ENCODE measurements around the gene NXPH1.

DNA sequence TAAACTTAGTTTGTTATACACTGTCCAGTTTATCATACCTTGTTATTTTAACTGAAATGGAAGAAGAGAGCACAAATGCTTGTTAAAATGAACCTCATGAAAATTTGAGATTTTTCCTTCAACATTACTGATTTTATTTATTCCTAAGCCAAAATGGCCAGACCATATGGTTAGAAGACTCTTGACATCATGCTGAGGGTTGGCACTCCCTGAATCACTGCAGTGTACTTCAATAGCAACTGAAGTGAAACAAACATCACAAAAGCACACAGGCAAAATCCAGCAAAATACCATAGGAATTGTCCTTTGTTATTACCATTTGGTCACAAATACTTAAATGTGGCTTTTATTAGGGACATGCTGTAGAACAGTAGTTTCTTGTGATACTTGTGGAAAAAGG lies 347.8 kb downstream of the NXPH1 start:
- TF ChIP-seq, protein P1, sequence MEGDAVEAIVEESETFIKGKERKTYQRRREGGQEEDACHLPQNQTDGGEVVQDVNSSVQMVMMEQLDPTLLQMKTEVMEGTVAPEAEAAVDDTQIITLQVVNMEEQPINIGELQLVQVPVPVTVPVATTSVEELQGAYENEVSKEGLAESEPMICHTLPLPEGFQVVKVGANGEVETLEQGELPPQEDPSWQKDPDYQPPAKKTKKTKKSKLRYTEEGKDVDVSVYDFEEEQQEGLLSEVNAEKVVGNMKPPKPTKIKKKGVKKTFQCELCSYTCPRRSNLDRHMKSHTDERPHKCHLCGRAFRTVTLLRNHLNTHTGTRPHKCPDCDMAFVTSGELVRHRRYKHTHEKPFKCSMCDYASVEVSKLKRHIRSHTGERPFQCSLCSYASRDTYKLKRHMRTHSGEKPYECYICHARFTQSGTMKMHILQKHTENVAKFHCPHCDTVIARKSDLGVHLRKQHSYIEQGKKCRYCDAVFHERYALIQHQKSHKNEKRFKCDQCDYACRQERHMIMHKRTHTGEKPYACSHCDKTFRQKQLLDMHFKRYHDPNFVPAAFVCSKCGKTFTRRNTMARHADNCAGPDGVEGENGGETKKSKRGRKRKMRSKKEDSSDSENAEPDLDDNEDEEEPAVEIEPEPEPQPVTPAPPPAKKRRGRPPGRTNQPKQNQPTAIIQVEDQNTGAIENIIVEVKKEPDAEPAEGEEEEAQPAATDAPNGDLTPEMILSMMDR (IDR thresholded peaks at IDR 0.05; ENCODE audit: low read depth, low read length, poor library complexity, severe bottlenecking) = no peak
- TF ChIP-seq EZH2phosphoT487 (IDR thresholded peaks at IDR 0.05; ENCODE audit: borderline replicate concordance, low read length) = no peak
